A172 (cell line): ENCODE measurements around the gene ZNF639. TPM values are rescaled to one million over a fixed set of nuclear protein-coding genes. Genes with fewer than 3 reads are reported as not detected.

Experiments used
- total RNA-seq: library from RNA; depleted of rRNA; stranded (reverse); fragments of >200 nt; shearing (Covaris generic); gene quantifications from 2 replicates; pipeline ENCODE4 v1.2.3, GENCODE V29; 2014; rRNA removed

The ZNF639 gene
- total RNA-seq, 1 experiment from 2014 or later: 145 TPM

Other genes starting within 250 kb of the ZNF639 start
- 18.9 and 23.1 TPM in 2 replicates for gene PIK3CA, start 174.7 kb upstream of the ZNF639 start, total RNA-seq
- 2.4 and 3.5 TPM in 2 replicates for gene KCNMB3, start 71.9 kb upstream of the ZNF639 start, total RNA-seq
- 78.9 and 83.2 TPM in 2 replicates for gene MFN1, start 24.7 kb downstream of the ZNF639 start, total RNA-seq
- gene GNB4, start 128.4 kb downstream of the ZNF639 start, total RNA-seq: 73.3 and 92.5 TPM in 2 replicates
- 293 and 321 TPM in 2 replicates for gene ACTL6A, start 239.9 kb downstream of the ZNF639 start, total RNA-seq